Right lobe of liver (tissue), 6 donors: Measurements from ENCODE around the gene LAPTM5. TPM values are rescaled to one million over a fixed set of nuclear protein-coding genes. Genes with fewer than 3 reads are reported as not detected.

Experiments
- ATAC-seq, 4 donors: fragments of 200-7000 bp; cut with Tn5 transposase; one replicate each; pipeline ENCODE4 v1.9.1; 2020; ENCODE audit warnings: mild to moderate bottlenecking in 4 of 4, moderate library complexity in 4 of 4
- DNase-seq, 3 donors: peaks; one replicate each; pipeline ENCODE4 v3.0.0-alpha.2; 2020
- H3K27ac ChIP-seq, 3 donors: fragments of 200-600 bp; one replicate each; pipeline ENCODE4 v1.8.0; 2022
- H3K27me3 ChIP-seq, 2 donors: fragments of 200-600 bp; one replicate each; pipeline ENCODE4 v1.8.0; 2022
- H3K36me3 ChIP-seq, 4 donors: fragments of 200-600 bp; sonication (generic) in 1 of 4; one replicate each; pipeline versions ENCODE4 v1.5.1 to v1.8.0; 2017 to 2022; ENCODE audit warnings: control low read depth in 1 of 4
- H3K4me1 ChIP-seq, 4 donors: fragments of 200-600 bp; sonication (generic) in 1 of 4; one replicate each; pipeline versions ENCODE4 v1.5.1 to v1.8.0; 2017 to 2022; ENCODE audit warnings: control low read depth in 1 of 4
- H3K4me3 ChIP-seq, 3 donors: fragments of 200-600 bp; one replicate each; pipeline ENCODE4 v1.8.0; 2022
- H3K9me3 ChIP-seq, 4 donors: fragments of 200-600 bp; sonication (generic) in 1 of 4; one replicate each; pipeline versions ENCODE4 v1.5.1 to v1.8.0; 2017 to 2022; ENCODE audit warnings: control low read depth in 1 of 4
- CTCF ChIP-seq, 4 donors: fragments of 200-600 bp in 3 of 4; fragments of 450-650 bp in 1 of 4; IDR thresholded peaks; one replicate each; pipeline versions ENCODE4 v1.5.1 to v1.8.0; 2016 to 2022; ENCODE audit warnings: antibody characterized with exemption in 4 of 4, mild to moderate bottlenecking in 2 of 4
- POLR2A ChIP-seq: fragments of 450-650 bp; IDR thresholded peaks from one replicate; pipeline ENCODE4 v1.6.1; 2017; ENCODE audit warnings: antibody characterized with exemption, mild to moderate bottlenecking
- WGBS: methylation state at CpG from one replicate; pipeline ENCODE4 v1.1.6; 2018; ENCODE audit warnings: low coverage, low lambda C conversion rate; ENCODE audit not compliant: insufficient coverage; ENCODE audit errors: missing lambda C conversion rate; 5-methylcytosine and 5-hydroxymethylcytosine counted together
- intact Hi-C, 2 donors: fragments of 100-400 bp; cut with DNase I; formaldehyde crosslinking; loops; one replicate each; pipeline versions ENCODE4 v1.11.2 to v1.14.1; 2022
- total RNA-seq, 6 experiments: library from RNA; depleted of rRNA in 2 of 6; stranded (reverse); fragments of >200 nt in 2 of 6; fragmentation: NEBNext Ultra II Directional in 3 of 6; extraction: Animal tissue kit (Norgen Biotek cat#: 25700) in 3 of 6; gene quantifications; one replicate each; pipeline versions ENCODE4 v1.1.0 to v1.2.4, GENCODE V29; 2016 to 2023
- donor health status: DM: no; HTN: yes; CAD: no.
- donor health status: DM: no; HTN: no; CAD: no.
- donor health status: DM: no; HTN: no; CAD: no.
- donor health status: DM: no; HTN: yes; CAD: no.
- donor health status: DM: no; HTN: yes; CAD: no.

The LAPTM5 gene
- total RNA-seq, 6 experiments from 2014 or later = 21.2 to 81.0 (median 29.8) TPM

- Histone ChIP-seq H3K4me3 (no peak within 1 kb of the TSS), H3K4me1 (peaks cover 0 to 7% (median 0%) of the 10 kb centered on the region in 4 donors), H3K36me3 (peaks cover 0 to 2% (median 0%) of the 10 kb centered on the region in 4 donors), H3K27me3 (no peaks in the 10 kb centered on the region), H3K27ac (no peak within 1 kb of the TSS), H3K9me3 (no peaks in the 10 kb centered on the region)
- WGBS = no CpG with 5 or more reads among the region's 14 CpGs
- intact Hi-C loops = loop anchor here (5.0 to 10.0 kb wide), 2 partner anchors 54 to 191 kb away; no protein-coding TSS in a partner anchor
- no peak for ATAC-seq
- DNase-seq = no peak
- TF ChIP-seq POLR2A = no peak
- no peak for TF ChIP-seq CTCF (IDR thresholded peaks at IDR 0.05)
These were observed 34.2 kb downstream of the LAPTM5 start, which contains the start of gene MATN1 for GRCh38 chr1:30723331-30723755. TSS of gene MATN1 (minus strand) at chr1:30723585. CDS start at chr1:30723551, 34 bp downstream.

GRCh38 chr1:30721812-30722537 is 35.6 kb downstream of the LAPTM5 start:
- ATAC-seq (no peak), DNase-seq (no peak)
- H3K4me1 ChIP-seq = peaks cover 0 to 7% (median 0%) of the 10 kb centered on the region in 4 donors
- intact Hi-C loops = loop anchor here (5.0 to 10.0 kb wide), 2 partner anchors 55 to 193 kb away; no protein-coding TSS in a partner anchor
- no peaks in the 10 kb centered on the region for H3K9me3 ChIP-seq
- no peak overlapping the region for H3K27ac ChIP-seq
- H3K4me3 ChIP-seq = no peak overlapping the region
- H3K36me3 ChIP-seq = peaks cover 0 to 2% (median 0%) of the 10 kb centered on the region in 4 donors
- 73% methylated on average over 5 of the region's 9 CpGs for WGBS
- no peaks in the 10 kb centered on the region for H3K27me3 ChIP-seq
- TF ChIP-seq POLR2A = no peak
- TF ChIP-seq CTCF (IDR thresholded peaks at IDR 0.05) = no peak

- WGBS = 100% methylated on average over 1 of the region's 27 CpGs
- no peak for DNase-seq
- no peak for ATAC-seq
- no peak overlapping the region for H3K27ac ChIP-seq
- no peak for TF ChIP-seq CTCF (IDR thresholded peaks at IDR 0.05)
- no peak for TF ChIP-seq POLR2A
- H3K36me3 ChIP-seq = peaks cover 0 to 2% (median 0%) of the 10 kb centered on the region in 4 donors
- no peaks in the 10 kb centered on the region for H3K27me3 ChIP-seq
- intact Hi-C loops = loop anchor here (5.0 to 10.0 kb wide), 2 partner anchors 56 to 193 kb away; no protein-coding TSS in a partner anchor
- no peaks in the 10 kb centered on the region for H3K9me3 ChIP-seq
- peaks cover 0 to 7% (median 0%) of the 10 kb centered on the region in 4 donors for H3K4me1 ChIP-seq
- no peak overlapping the region for H3K4me3 ChIP-seq
These were observed 36.2 kb downstream of the LAPTM5 start for GRCh38 chr1:30721341-30721793.

GRCh38 chr1:30720271-30721223 is 37.0 kb downstream of the LAPTM5 start:
- no peak for TF ChIP-seq CTCF (IDR thresholded peaks at IDR 0.05)
- Histone ChIP-seq H3K27me3 (no peaks in the 10 kb centered on the region), H3K9me3 (no peaks in the 10 kb centered on the region), H3K36me3 (no peaks in the 10 kb centered on the region), H3K4me3 (no peak overlapping the region), H3K4me1 (peaks cover 0 to 7% (median 0%) of the 10 kb centered on the region in 4 donors), H3K27ac (no peak overlapping the region)
- WGBS = 87% methylated on average over 8 of the region's 16 CpGs
- intact Hi-C loops = loop anchor here (5.0 to 10.0 kb wide), 2 partner anchors 57 to 194 kb away; no protein-coding TSS in a partner anchor
- DNase-seq (peak in 1 of 3 donors; percentile 48), ATAC-seq (no peak)
